Endothelial cell of umbilical vein (primary cell): ENCODE measurements around the gene PRDM12. TPM values are rescaled to one million over a fixed set of nuclear protein-coding genes. Genes with fewer than 3 reads are reported as not detected.

Experiments
- BruUV-seq: library from RNA; stranded (reverse); fragments of 400-500 nt; replicated peaks from 2 replicates; lab custom pipeline; 2021; lab: Mats Ljungman, UMichigan
- CTCF ChIA-PET: fragments of 300-600, 350-600 bp; sonication (Branson Sonifier 250); formaldehyde crosslinking; loops from one replicate; lab custom pipeline; 2021; ENCODE audit warnings: antibody characterized with exemption, inconsistent platforms; lab: Charles Lee
- POLR2A ChIA-PET: fragments of 300-600, 350-600 bp; sonication (Branson Sonifier 250); formaldehyde crosslinking; loops from one replicate; lab custom pipeline; 2021; ENCODE audit warnings: antibody characterized with exemption, inconsistent platforms; lab: Charles Lee
- DNase-seq: peaks from one replicate; pipeline ENCODE4 v3.0.0-alpha.2; 2011; ENCODE audit warnings: low read depth, low spot score
- FAIRE-seq: peaks from 2 replicates; lab custom pipeline; 2011; peaks lifted over from hg19 to GRCh38; lab: Jason Lieb, UNC
- H2AFZ ChIP-seq: 2 replicates; pipeline ENCODE4 v1.6.0; 2012; ENCODE audit warnings: low read depth, low read length, control low read depth, inconsistent platforms
- H3K27ac ChIP-seq: 2 replicates; pipeline ENCODE4 v1.5.1; 2011; ENCODE audit warnings: low read depth, mild to moderate bottlenecking, control low read depth, low read length, moderate library complexity; ENCODE audit not compliant: insufficient read depth
- H3K27me3 ChIP-seq, 2 experiments: 2 replicates each; pipeline versions ENCODE4 v1.6.0 to v1.6.1; 2011; ENCODE audit warnings: low read length in 2 of 2, mixed read lengths in 1 of 2; ENCODE audit not compliant: control insufficient read depth in 2 of 2, insufficient read depth in 2 of 2
- H3K36me3 ChIP-seq, 2 experiments: 2 replicates in 1 of 2; 3 replicates in 1 of 2; pipeline ENCODE4 v1.5.1; 2011; ENCODE audit warnings: low read length in 2 of 2, mild to moderate bottlenecking in 1 of 2, moderate library complexity in 1 of 2; ENCODE audit not compliant: control insufficient read depth in 2 of 2, insufficient read depth in 2 of 2; ENCODE audit errors: extremely low read depth in 1 of 2
- H3K4me1 ChIP-seq: 3 replicates; pipeline ENCODE4 v1.5.1; 2011; ENCODE audit warnings: mild to moderate bottlenecking, low read length; ENCODE audit not compliant: control insufficient read depth, insufficient read depth; ENCODE audit errors: extremely low read depth
- H3K4me2 ChIP-seq: 2 replicates; pipeline ENCODE4 v1.6.1; 2011; ENCODE audit warnings: low read length, control low read depth, mixed read lengths; ENCODE audit not compliant: insufficient read depth
- H3K4me3 ChIP-seq, 3 experiments: fragments of 200-600 bp in 1 of 3; sonication (generic), shearing (Covaris generic) in 1 of 3; replicated peaks in 1 of 3; 2 replicates each; pipeline ENCODE4 v1.5.1; 2011 to 2016; ENCODE audit warnings: control low read depth in 3 of 3, low read length in 3 of 3, mild to moderate bottlenecking in 2 of 3, inconsistent platforms in 1 of 3, low read depth in 1 of 3, moderate library complexity in 1 of 3; ENCODE audit not compliant: insufficient read depth in 1 of 3
- H3K79me2 ChIP-seq: 2 replicates; pipeline ENCODE4 v1.6.0; 2012; ENCODE audit warnings: low read length, inconsistent platforms; ENCODE audit not compliant: control insufficient read depth, insufficient read depth
- H3K9ac ChIP-seq: replicated peaks from 2 replicates; pipeline ENCODE3; 2011; ENCODE audit warnings: low read length, control low read depth; ENCODE audit not compliant: insufficient read depth; ENCODE audit errors: extremely low read depth
- H3K9me1 ChIP-seq: replicated peaks from 3 replicates; pipeline ENCODE4 v1.6.0; 2011; ENCODE audit warnings: mild to moderate bottlenecking, low read length; ENCODE audit not compliant: control insufficient read depth, insufficient read depth; ENCODE audit errors: extremely low read depth
- H3K9me3 ChIP-seq: replicated peaks from 2 replicates; pipeline ENCODE4 v1.5.1; 2012; ENCODE audit warnings: low read length, inconsistent platforms; ENCODE audit not compliant: control insufficient read depth, insufficient read depth
- H4K20me1 ChIP-seq: replicated peaks from 2 replicates; pipeline ENCODE3; 2011; ENCODE audit warnings: mild to moderate bottlenecking, low read length; ENCODE audit not compliant: control insufficient read depth, insufficient read depth; ENCODE audit errors: extremely low read depth
- CTCF ChIP-seq, 2 donors: IDR thresholded peaks; 1 replicate in 1 of 2; 2 replicates in 1 of 2; pipeline ENCODE4 v1.5.1; 2011; ENCODE audit warnings: low read length in 2 of 2, mild to moderate bottlenecking in 2 of 2, moderate library complexity in 2 of 2, control low read depth in 1 of 2, inconsistent platforms in 1 of 2, low read depth in 1 of 2; ENCODE audit not compliant: insufficient read depth in 1 of 2; ENCODE audit errors: extremely low read depth in 1 of 2
- EZH2 ChIP-seq: IDR thresholded peaks from 2 replicates; pipeline ENCODE4 v1.6.1; 2012; ENCODE audit warnings: borderline replicate concordance, low read depth, mild to moderate bottlenecking, moderate library complexity, low read length, inconsistent platforms; ENCODE audit not compliant: severe bottlenecking
- FOS ChIP-seq: IDR thresholded peaks from 2 replicates; pipeline ENCODE4 v1.6.1; 2011; ENCODE audit warnings: mild to moderate bottlenecking, low read length, moderate library complexity, borderline replicate concordance; ENCODE audit not compliant: insufficient read depth
- GATA2 ChIP-seq: IDR thresholded peaks from 2 replicates; pipeline ENCODE4 v1.7.0; 2011; ENCODE audit warnings: low read depth, mild to moderate bottlenecking, moderate library complexity, mixed read lengths, low read length; ENCODE audit not compliant: insufficient read length, insufficient read depth
- JUN ChIP-seq: IDR thresholded peaks from 2 replicates; pipeline ENCODE4 v1.6.1; 2011; ENCODE audit warnings: borderline replicate concordance, low read depth; ENCODE audit not compliant: insufficient read length, insufficient read depth
- MYC ChIP-seq: IDR thresholded peaks from one replicate; pipeline ENCODE4 v1.6.1; 2011; ENCODE audit warnings: mild to moderate bottlenecking, low read depth, low read length
- POLR2A ChIP-seq: IDR thresholded peaks from 2 replicates; pipeline ENCODE4 v1.6.1; 2012; ENCODE audit warnings: low read depth, mild to moderate bottlenecking, control low read depth, low read length
- POLR2AphosphoS5 ChIP-seq: IDR thresholded peaks from 2 replicates; pipeline ENCODE4 v1.6.1; 2012; ENCODE audit warnings: low read depth, mild to moderate bottlenecking, control low read depth, low read length, moderate library complexity; ENCODE audit not compliant: insufficient read depth
- dilution Hi-C: fragments of 300-500 bp; cut with MboI; formaldehyde crosslinking; loops from one replicate; pipeline ENCODE4 v1.15.0; 2019; ENCODE audit warnings: low sequenced_read_pairs; ENCODE audit not compliant: extremely low pct_ligation_motif_present
- intact Hi-C: fragments of 100-400 bp; cut with micrococcal nuclease; formaldehyde crosslinking; loops from one replicate; pipeline ENCODE4 v1.10.0; 2022
- polyA plus RNA-seq, 4 experiments: library from polyadenylated mRNA; depleted of rRNA in 3 of 4; stranded (reverse) in 3 of 4; unstranded in 1 of 4; fragments of >200 nt; gene quantifications; 2 replicates each; pipeline versions ENCODE4 v1.2.1 to v1.2.3, GENCODE V29; 2011 to 2012; ENCODE audit warnings: missing spikeins in 1 of 4
- total RNA-seq: library from RNA; stranded (reverse); gene quantifications from 2 replicates; pipeline ENCODE4 v1.2.3, GENCODE V29; 2021
- TF ChIP-seq, protein P1 (sequence below): IDR thresholded peaks from 2 replicates; pipeline ENCODE4 v1.6.1; 2011; ENCODE audit not compliant: insufficient read depth, insufficient read length

The PRDM12 gene
- total and polyA plus RNA-seq, 2 donors (not counting 3 experiments of a cell fraction or from before 2014, with no cell fraction given): not detected

DNA sequence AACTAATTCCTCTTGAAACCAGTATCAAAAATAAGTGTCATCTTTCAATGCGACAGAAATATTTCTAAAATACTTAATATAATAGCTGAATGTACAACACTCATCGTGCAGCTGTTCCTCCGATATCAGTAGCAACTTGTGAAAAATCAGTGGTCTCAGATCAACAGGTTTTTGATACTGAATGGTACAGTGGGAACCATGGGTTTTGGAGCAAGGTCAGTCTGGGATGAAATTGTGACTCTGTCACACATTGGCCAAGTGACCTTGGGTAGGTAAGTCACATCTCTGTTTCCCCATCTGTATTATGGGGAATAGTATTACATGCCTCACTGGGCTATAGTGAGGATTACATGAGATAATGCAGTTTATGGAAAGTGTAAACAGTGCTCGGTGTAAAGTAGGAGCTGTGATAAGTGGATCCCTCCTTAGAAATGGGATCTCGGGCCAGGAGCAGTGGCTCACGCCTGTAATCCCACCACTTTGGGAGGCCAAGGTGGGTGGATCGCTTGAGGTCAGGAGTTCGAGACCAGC lies 46.5 kb downstream of the PRDM12 start:
- H3K27me3 ChIP-seq: no peaks in the 10 kb centered on the region
- H3K9me1 ChIP-seq: no peaks in the 10 kb centered on the region
- peaks cover 12% of the 10 kb centered on the region for H3K4me1 ChIP-seq
- H2AFZ ChIP-seq: no peak overlapping the region
- no peak overlapping the region for H3K9ac ChIP-seq
- H3K4me2 ChIP-seq: no peak overlapping the region
- H3K4me3 ChIP-seq: no peak overlapping the region
- TF ChIP-seq MYC (no peak), CTCF (IDR thresholded peaks at IDR 0.05; ENCODE audit: extremely low read depth in 1 of 2, insufficient read depth in 1 of 2, low read depth in 1 of 2, low read length in 2 of 2) (no peak), EZH2 (no peak), GATA2 (no peak), FOS (no peak), POLR2A (no peak), POLR2AphosphoS5 (no peak), JUN (no peak)
- TF ChIP-seq, protein P1, sequence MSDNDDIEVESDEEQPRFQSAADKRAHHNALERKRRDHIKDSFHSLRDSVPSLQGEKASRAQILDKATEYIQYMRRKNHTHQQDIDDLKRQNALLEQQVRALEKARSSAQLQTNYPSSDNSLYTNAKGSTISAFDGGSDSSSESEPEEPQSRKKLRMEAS: no peak
- H3K79me2 ChIP-seq: peaks cover 25% of the 10 kb centered on the region
- H4K20me1 ChIP-seq: no peaks in the 10 kb centered on the region
- ChIA-PET POLR2A (no interaction called here), CTCF (interaction anchor here (0.6 to 13.9 kb wide), 6 partner anchors 10 to 336 kb away, joined by 3 to 327 read pairs (median 4); no protein-coding TSS in a partner anchor)
- no peaks in the 10 kb centered on the region for H3K9me3 ChIP-seq
- intact Hi-C loops: loop anchor here (5.0 kb wide), 1 partner anchor 336 kb away; no protein-coding TSS in a partner anchor
- no peak overlapping the region for H3K27ac ChIP-seq
- dilution Hi-C loops: no loop called here
- H3K36me3 ChIP-seq: no peaks in the 10 kb centered on the region
- FAIRE-seq: no peak
- BruUV-seq: no TSS peak
- no peak for DNase-seq
